NT2/D1 (cell line): ENCODE data around the gene TMEM87A.

ENCODE experiments used
- DNase-seq: peaks from one replicate; pipeline ENCODE4 v3.0.0-alpha.2; 2011; ENCODE audit warnings: low read depth, low spot score
- H3K27me3 ChIP-seq: 2 replicates; pipeline ENCODE4 v1.6.0; 2011; ENCODE audit warnings: mild to moderate bottlenecking; ENCODE audit not compliant: insufficient read length, insufficient read depth
- H3K36me3 ChIP-seq: 2 replicates; pipeline ENCODE4 v1.6.1; 2011; ENCODE audit warnings: mild to moderate bottlenecking, low read length, mixed read lengths; ENCODE audit not compliant: insufficient read depth, insufficient read length
- H3K4me1 ChIP-seq: 2 replicates; pipeline ENCODE4 v1.5.1; 2011; ENCODE audit not compliant: insufficient read depth, insufficient read length
- H3K4me3 ChIP-seq: 2 replicates; pipeline ENCODE4 v1.5.1; 2011; ENCODE audit warnings: low read depth; ENCODE audit not compliant: insufficient read length
- H3K9ac ChIP-seq: 2 replicates; pipeline ENCODE4 v1.6.0; 2011; ENCODE audit warnings: low read depth; ENCODE audit not compliant: insufficient read length
- H3K9me3 ChIP-seq: 2 replicates; pipeline ENCODE4 v1.5.1; 2011; ENCODE audit warnings: mild to moderate bottlenecking, low read length; ENCODE audit not compliant: insufficient read depth
- SUZ12 ChIP-seq: IDR thresholded peaks from 2 replicates; pipeline ENCODE4 v1.6.1; 2011; ENCODE audit not compliant: insufficient read length, insufficient read depth; ENCODE audit errors: extremely low read depth
- YY1 ChIP-seq: IDR thresholded peaks from 2 replicates; pipeline ENCODE4 v1.6.1; 2011; ENCODE audit not compliant: insufficient read length, insufficient read depth
- ZNF274 ChIP-seq: IDR thresholded peaks from 2 replicates; pipeline ENCODE4 v1.6.1; 2011; ENCODE audit warnings: mild to moderate bottlenecking, low read depth, low read length

The TMEM87A gene

DNA sequence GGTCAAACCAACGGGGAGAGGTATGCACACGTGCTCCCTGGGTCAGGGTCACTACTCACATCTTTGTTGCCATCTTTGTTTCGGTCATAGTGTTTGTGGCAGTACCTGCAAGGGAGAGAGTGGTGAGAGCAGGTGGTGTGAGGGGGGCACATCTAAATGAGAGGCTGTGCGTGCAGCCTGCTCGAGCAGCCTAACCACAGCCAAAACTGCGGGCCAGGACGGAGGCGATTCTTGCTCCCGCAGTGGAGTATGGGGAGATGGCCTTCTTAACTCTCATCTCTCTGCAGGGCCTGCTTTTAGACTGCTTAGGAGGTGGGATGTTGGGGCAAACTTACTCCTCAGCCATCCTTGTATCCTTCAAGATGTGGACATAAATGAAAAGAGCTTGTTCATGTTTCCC, 109.9 kb downstream of the TMEM87A start:
- DNase-seq = no peak
- H3K9ac ChIP-seq = no peak overlapping the region
- TF ChIP-seq YY1 (no peak), ZNF274 (no peak), SUZ12 (no peak)
- no peak overlapping the region for H3K4me3 ChIP-seq
- no peaks in the 10 kb centered on the region for H3K27me3 ChIP-seq
- no peaks in the 10 kb centered on the region for H3K4me1 ChIP-seq
- H3K36me3 ChIP-seq = peaks cover 97% of the 10 kb centered on the region
- no peaks in the 10 kb centered on the region for H3K9me3 ChIP-seq
